Effector CD8-positive, alpha-beta T cell (primary cell): ENCODE results near the gene RGS11.
"Not testable (repeated sequence)": the region's sequence is repeated elsewhere in the genome, so short reads cannot be mapped to it uniquely, and the experiment has no call there.

Experiments
- DNase-seq: peaks from one replicate; lab custom pipeline; 2025; lab: John Stamatoyannopoulos, UW

Gene RGS11

DNA sequence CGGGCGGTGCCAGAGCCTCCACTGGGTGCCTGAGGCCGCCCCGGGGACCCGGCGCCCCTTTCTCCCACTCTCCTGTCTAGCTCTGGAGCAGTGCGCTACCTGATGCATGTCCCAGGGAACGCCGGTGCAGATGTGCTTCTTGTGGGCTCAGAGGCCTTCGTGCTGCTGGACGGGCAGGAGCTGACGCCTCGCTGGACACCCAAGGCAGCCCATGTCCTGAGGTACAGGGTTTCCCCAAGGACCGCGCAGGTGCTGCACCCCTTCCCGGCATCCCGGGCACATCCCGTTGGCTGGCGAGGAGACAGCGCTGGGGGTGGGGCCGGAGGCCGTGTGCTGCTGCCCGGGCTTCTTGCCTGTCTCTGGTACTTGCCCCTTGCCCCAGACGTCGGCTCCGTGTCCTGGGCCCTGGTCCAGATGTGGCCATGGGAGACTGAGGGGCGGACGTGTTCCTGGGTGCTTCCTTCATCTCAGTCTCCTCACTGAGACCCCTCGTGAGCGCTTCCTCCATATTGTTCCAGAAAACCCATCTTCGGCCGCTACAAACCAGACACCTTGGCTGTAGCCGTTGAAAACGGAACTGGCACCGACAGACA is 12.5 kb downstream of the RGS11 start:
- no peak for DNase-seq

- DNase-seq = no peak
Measured at GRCh38 chr16:262121-262745, 13.5 kb downstream of the RGS11 start.

GRCh38 chr16:261031-261691 is 14.6 kb downstream of the RGS11 start:
- DNase-seq = no peak

GRCh38 chr16:260326-260725 is 15.4 kb downstream of the RGS11 start:
- no peak for DNase-seq

DNA sequence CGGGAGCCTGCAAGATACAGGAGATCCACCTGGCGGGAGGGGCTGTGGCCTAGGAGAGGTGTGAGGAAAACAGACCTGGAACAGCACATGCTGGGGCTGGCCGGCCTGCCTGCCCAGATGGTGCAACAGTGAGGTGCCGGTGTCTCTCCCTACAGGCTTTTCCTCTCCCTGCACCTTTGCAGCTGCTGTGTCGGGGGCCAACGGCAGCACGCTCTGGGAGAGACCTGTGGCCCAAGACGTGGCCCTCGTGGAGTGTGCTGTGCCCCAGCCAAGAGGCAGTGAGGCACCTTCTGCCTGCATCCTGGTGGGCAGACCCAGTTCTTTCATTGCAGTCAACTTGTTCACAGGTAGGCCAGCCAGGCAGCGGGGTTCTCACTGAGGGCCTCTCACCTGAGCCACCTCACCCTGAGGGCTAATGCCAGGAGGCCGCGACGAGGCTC is 15.9 kb downstream of the RGS11 start:
- DNase-seq = no peak

DNA sequence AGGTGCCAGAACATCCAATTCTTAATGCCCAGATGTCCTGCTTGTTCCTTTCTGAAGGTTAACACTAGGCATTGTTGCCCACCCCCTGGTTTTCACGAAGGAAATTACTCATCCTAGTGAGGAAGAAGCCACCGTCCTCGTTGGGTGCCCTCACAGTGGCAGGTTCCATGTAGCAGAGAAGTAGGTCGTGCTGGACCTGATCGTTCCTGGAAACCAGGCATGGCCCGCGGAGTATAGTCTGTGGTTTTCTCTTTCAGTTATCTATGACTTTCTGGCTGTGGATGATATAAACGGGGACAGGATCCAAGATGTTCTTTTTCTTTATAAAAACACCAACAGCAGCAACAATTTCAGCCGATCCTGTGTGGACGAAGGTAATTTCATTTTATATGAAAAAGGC is 16.5 kb downstream of the RGS11 start:
- no peak for DNase-seq

GRCh38 chr16:258091-258490 is 17.7 kb downstream of the RGS11 start:
- DNase-seq = not testable (repeated sequence)

DNA sequence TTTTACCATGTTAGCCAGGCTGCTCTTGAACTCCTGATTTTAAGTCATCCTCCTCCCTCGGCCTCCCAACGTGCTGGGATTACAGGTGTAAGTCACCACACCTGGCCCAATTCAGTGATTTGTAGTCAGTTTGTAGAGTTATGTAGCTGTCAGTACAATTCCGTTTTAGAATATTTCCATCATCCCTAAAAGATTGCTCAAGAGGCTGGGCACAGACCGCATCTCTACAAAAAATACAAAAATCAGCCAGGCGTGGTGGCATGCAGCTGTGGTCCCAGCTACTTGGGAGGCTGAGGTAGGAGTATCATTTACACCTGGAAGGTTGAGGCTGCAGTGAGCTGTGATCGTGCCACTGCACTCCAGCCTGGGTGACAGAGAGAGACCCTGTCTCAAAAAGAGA is 20.6 kb downstream of the RGS11 start:
- no peak for DNase-seq

GRCh38 chr16:254461-254860 is 21.3 kb downstream of the RGS11 start:
- DNase-seq = no peak

DNA sequence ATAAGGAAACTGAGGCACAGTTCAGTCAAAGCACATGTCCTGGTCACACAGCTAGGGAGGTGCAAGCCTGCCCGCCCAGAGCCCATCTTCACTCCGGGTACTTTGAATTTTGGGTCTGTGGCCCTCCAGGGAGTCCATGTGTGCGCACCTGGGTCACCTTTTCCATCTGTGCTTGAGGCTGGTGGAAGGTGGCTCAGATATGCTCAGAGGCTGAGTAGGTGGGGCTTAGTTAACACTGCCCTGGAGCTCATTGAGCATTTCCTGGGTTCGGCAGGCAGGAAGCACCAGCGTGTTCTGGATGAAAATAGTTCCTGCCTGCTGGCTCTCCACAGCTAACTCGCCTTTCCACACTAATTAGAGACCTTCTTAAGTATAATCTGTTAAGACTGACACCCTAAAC is 21.9 kb downstream of the RGS11 start:
- DNase-seq = no peak

DNA sequence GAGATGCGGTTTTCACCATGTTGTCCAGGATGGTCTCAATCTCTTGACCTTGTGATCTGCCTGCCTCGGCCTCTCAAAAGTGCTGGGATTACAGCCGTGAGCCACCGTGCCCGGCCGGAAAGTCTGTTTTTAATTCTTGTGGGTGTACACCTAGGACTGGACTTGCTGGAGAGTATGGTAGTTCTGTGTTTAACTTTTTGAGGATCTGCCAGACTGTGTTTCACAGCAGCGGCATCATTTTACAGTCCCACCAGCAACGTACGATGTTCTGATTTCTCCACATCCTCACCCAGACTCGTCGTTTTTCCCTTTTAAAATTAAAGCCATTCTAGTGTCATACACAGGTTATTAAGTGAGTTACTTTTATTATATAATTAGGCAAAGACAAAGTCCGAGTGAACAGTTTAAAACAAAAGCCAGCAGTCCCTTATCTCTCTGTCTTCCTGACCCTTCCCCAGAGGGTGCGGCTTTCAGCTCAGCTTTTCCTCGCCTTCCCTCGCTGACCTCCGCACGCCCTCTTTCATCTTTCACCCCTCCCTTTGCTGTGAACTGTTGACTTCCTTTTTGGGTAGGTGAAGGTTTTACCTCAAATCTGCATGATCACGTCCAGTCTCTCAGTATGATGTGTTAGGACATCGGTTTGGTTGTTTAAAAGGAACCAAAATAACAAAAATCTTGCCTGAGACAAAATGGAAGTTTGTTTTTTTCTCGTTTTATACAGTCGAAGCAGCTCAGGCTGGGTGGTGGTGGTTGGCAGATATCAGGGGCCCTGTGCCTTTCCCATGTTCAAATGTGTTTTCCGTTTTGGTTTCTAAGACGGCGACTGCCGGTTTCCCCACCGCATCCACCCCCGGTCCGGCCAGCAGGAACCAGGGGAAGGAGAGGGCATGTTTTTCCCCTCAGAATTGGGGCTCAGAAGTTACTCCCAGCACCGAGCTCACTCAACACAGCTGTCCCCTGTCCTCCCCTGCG is 23.1 kb downstream of the RGS11 start:
- no peak for DNase-seq

GRCh38 chr16:249431-249830 is 26.3 kb downstream of the RGS11 start:
- no peak for DNase-seq

DNA sequence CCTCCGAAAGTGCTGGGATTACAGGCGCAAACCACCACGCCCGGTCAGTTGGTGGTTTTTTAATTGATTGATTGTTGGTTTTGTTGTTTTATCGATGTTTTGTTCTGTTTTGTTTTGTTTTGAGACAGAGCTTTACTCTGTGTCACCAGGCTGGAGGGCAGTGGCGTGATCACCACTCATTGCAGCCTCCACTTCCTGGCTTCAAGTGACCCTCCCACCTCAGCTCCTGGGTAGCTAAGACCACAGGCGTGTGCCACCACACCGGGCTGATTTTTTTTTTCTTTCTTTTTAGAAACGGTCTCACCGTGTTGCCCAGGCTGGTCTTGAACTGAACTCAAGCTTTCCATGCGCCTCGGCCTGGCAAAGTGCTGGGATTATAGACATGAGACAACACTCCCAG is 28.7 kb downstream of the RGS11 start:
- no peak for DNase-seq

- no peak for DNase-seq
Measured at GRCh38 chr16:245105-245504, 30.6 kb downstream of the RGS11 start.

- no peak for DNase-seq
Measured at GRCh38 chr16:243348-243747, 32.4 kb downstream of the RGS11 start.

GRCh38 chr16:242281-242680 is 33.5 kb downstream of the RGS11 start:
- no peak for DNase-seq

DNA sequence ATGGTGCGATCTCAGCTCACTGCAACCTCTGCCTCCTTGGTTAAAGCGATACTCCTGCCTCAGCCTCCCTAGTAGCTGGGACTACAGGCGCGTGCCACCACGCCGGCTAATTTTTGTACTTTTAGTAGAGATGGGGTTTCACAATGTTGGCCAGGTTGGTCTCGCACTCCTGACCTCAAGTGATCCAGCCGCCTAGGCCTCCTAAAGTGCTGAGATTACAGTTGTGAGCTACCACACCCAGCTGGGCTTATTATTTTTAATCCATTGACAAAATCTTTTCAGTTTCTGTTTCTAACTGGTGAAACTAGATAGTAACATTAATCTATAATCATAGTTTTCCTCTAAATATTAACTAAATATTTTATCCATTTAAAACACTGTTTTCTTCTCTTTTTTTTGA is 35.2 kb downstream of the RGS11 start:
- no peak for DNase-seq

GRCh38 chr16:239948-240277 is 35.8 kb downstream of the RGS11 start:
- no peak for DNase-seq

DNA sequence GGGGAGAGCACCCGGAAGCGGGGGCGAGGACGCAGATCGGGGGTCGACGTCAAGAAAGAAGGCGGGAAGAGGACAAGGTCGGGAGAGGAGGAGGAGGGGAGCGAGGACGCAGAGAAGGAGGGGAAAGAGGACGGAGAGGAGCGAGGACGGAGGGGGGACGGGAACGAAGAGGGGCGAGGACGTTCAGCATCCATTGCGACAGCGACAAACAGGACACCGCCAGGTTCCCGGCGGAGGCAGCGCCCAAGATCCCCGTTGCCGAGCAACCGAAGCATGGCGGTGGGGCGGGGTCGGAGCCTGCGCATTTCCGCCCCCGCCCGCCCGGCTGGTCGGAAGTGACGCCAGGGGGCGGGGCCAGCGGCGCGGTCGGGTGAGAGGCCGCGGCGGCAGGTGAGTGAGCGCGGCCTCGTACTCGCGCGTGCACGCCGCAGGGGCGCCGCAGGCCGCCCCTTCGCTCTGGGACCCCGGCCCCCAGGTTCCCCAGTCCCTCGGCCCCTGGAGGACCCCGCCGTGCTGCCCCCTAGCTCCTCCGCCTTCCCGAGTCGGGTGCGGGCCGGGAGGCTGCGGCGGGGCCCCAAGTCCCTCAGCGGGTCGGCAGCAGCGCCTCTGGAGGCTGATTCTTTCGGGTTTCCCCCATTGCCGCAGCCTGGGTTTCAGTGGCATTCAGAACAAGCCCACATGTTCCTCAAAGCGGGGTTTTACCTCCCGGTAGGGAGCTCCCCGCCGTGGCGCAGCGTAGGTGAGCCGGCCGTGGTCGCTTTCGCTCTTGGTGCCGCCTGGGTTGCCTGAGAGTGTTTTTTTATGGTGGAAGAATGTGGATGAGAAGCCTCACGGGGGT is 41.1 kb downstream of the RGS11 start, which contains the start of gene FAM234A:
TSS of gene FAM234A (plus strand) at position 354 of the 838 bp plus-strand sequence. CDS start 19,593 bp downstream, outside the sequence.
- DNase-seq = peak; percentile 88

- DNase-seq = no peak
Measured at GRCh38 chr16:230949-231348, 44.8 kb downstream of the RGS11 start.

DNA sequence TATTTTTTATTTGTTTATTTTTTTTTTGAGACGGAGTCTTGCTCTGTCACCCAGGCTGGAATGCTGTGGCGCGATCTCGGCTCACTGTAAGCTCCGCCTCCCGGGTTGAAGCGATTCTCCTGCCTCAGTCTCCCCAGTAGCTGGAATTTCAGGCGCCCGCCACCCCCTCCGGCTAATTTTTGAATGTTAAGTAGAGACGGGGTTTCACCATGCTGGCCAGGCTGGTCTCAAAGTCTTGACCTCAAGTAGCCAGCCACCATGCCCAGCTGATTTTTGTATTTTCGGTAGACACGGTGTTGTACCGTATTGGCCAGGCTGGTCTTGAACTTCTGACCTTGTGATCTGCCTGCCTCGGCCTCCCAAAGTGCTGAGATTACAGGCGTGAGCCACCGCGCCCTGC is 45.4 kb downstream of the RGS11 start:
- DNase-seq = not testable (repeated sequence)
